ENCODE results near the gene AMBP.

- TF ChIP-seq USF1 (IDR thresholded peaks at IDR 0.05) = no peak
- TF ChIP-seq CEBPB (IDR thresholded peaks at IDR 0.05) = no peak
- no peak for TF ChIP-seq ZBTB7A (IDR thresholded peaks at IDR 0.05; ENCODE audit: low read depth)
- TF ChIP-seq CREB1 (IDR thresholded peaks at IDR 0.05; ENCODE audit: low read depth) = no peak
- TF ChIP-seq RAD21 (IDR thresholded peaks at IDR 0.05; ENCODE audit: low read depth) = no peak
Observed at GRCh38 chr9:114059047-114059803, 18.9 kb downstream of the AMBP start.

All from Ishikawa (cell line).